Measurements from ENCODE around the gene BATF.

GRCh38 chr14:75519826-75520728, 2.2 kb upstream of the BATF start:
- TF ChIP-seq CTCF (IDR thresholded peaks at IDR 0.05) (no peak), ZFX (IDR thresholded peaks at IDR 0.05; ENCODE audit: borderline replicate concordance) (no peak)

Data from 22Rv1 (cell line).